ENCODE data around the gene MAG. TPM values are rescaled to one million over a fixed set of nuclear protein-coding genes. Genes with fewer than 3 reads are reported as not detected.

Gene MAG
- total RNA-seq, 4 donors from 2014 or later = not detected

- intact Hi-C loops (cut with DNase I; ENCODE audit: low total_unique reads) = no loop called here
- no peaks in the 10 kb centered on the region for H3K36me3 ChIP-seq
- no peaks in the 10 kb centered on the region for H3K4me1 ChIP-seq
- no peaks in the 10 kb centered on the region for H3K9me3 ChIP-seq
- in situ Hi-C loops (cut with MboI; ENCODE audit: low pct_ligation_motif_present in 1 of 4, low pct_unique_long_range_greater_than_20kb in 1 of 4, low sequenced_read_pairs in 3 of 4) = loop anchor here in 1 of 4 donors (10.0 kb wide), 1 partner anchor 146 kb away; the partner anchor contains the start of gene KRTDAP
- TF ChIP-seq, protein P1, sequence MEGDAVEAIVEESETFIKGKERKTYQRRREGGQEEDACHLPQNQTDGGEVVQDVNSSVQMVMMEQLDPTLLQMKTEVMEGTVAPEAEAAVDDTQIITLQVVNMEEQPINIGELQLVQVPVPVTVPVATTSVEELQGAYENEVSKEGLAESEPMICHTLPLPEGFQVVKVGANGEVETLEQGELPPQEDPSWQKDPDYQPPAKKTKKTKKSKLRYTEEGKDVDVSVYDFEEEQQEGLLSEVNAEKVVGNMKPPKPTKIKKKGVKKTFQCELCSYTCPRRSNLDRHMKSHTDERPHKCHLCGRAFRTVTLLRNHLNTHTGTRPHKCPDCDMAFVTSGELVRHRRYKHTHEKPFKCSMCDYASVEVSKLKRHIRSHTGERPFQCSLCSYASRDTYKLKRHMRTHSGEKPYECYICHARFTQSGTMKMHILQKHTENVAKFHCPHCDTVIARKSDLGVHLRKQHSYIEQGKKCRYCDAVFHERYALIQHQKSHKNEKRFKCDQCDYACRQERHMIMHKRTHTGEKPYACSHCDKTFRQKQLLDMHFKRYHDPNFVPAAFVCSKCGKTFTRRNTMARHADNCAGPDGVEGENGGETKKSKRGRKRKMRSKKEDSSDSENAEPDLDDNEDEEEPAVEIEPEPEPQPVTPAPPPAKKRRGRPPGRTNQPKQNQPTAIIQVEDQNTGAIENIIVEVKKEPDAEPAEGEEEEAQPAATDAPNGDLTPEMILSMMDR (IDR thresholded peaks at IDR 0.05) = no peak
- no peak for TF ChIP-seq EP300 (IDR thresholded peaks at IDR 0.05; ENCODE audit: low read depth)
- TF ChIP-seq POLR2A (IDR thresholded peaks at IDR 0.05) = no peak
- no peak for TF ChIP-seq POLR2AphosphoS5 (IDR thresholded peaks at IDR 0.05)
- no peak overlapping the region for H3K27ac ChIP-seq
- H3K27me3 ChIP-seq = peaks cover 4% of the 10 kb centered on the region
- WGBS, 2 donors (ENCODE audit: low coverage in 1 of 2) = 77 to 80% methylated on average over 2 to 18 of the region's 18 CpGs
- no peak for DNase-seq
- H3K4me3 ChIP-seq = no peak overlapping the region
Measured at GRCh38 chr19:35348911-35349611, 57.1 kb downstream of the MAG start.

GRCh38 chr19:35349614-35350521, 57.9 kb downstream of the MAG start:
- DNase-seq = no peak
- no peaks in the 10 kb centered on the region for H3K4me1 ChIP-seq
- in situ Hi-C loops (cut with MboI; ENCODE audit: low pct_ligation_motif_present in 1 of 4, low pct_unique_long_range_greater_than_20kb in 1 of 4, low sequenced_read_pairs in 3 of 4) (loop anchor here (10.0 to 25.0 kb wide), 3 partner anchors 112 to 145 kb away; partner anchors contain the start of gene KRTDAP (in 3 of the 4)), intact Hi-C loops (cut with DNase I; ENCODE audit: low total_unique reads) (loop anchor here (5.0 kb wide), 1 partner anchor 147 kb away; no protein-coding TSS in a partner anchor)
- H3K4me3 ChIP-seq = no peak overlapping the region
- H3K27me3 ChIP-seq = peaks cover under 1% of the 10 kb centered on the region
- no peaks in the 10 kb centered on the region for H3K9me3 ChIP-seq
- no peaks in the 10 kb centered on the region for H3K36me3 ChIP-seq
- TF ChIP-seq POLR2A (IDR thresholded peaks at IDR 0.05) (no peak), POLR2AphosphoS5 (IDR thresholded peaks at IDR 0.05) (no peak), EP300 (IDR thresholded peaks at IDR 0.05; ENCODE audit: low read depth) (no peak)
- TF ChIP-seq, protein P1 (IDR thresholded peaks at IDR 0.05) = no peak
- WGBS, 2 donors (ENCODE audit: low coverage in 1 of 2) = 43 to 71% methylated on average over 3 to 15 of the region's 17 CpGs
- no peak overlapping the region for H3K27ac ChIP-seq

GRCh38 chr19:35350591-35350990, 58.6 kb downstream of the MAG start:
- in situ Hi-C loops (cut with MboI; ENCODE audit: low pct_ligation_motif_present in 1 of 4, low pct_unique_long_range_greater_than_20kb in 1 of 4, low sequenced_read_pairs in 3 of 4) (loop anchor here in 3 of 4 donors (10.0 to 25.0 kb wide), 3 partner anchors 112 to 144 kb away; partner anchors contain the start of gene KRTDAP (in 2 of the 3)), intact Hi-C loops (cut with DNase I; ENCODE audit: low total_unique reads) (loop anchor here (5.0 kb wide), 1 partner anchor 147 kb away; no protein-coding TSS in a partner anchor)
- H3K9me3 ChIP-seq = no peaks in the 10 kb centered on the region
- H3K27ac ChIP-seq = no peak overlapping the region
- H3K27me3 ChIP-seq = no peaks in the 10 kb centered on the region
- 72% methylated on average over 7 of the region's 7 CpGs; no CpG with 5 or more reads in 1 of the 2 donors for WGBS, 2 donors (ENCODE audit: low coverage in 1 of 2)
- no peaks in the 10 kb centered on the region for H3K36me3 ChIP-seq
- no peak overlapping the region for H3K4me3 ChIP-seq
- TF ChIP-seq, protein P1 (IDR thresholded peaks at IDR 0.05) = no peak
- TF ChIP-seq EP300 (IDR thresholded peaks at IDR 0.05; ENCODE audit: low read depth) (no peak), POLR2A (IDR thresholded peaks at IDR 0.05) (no peak), POLR2AphosphoS5 (IDR thresholded peaks at IDR 0.05) (no peak)
- H3K4me1 ChIP-seq = no peaks in the 10 kb centered on the region
- no peak for DNase-seq

All from transverse colon (tissue), 4 donors.